ENCODE data around the gene HOXB6.

HOXB6 gene

DNA sequence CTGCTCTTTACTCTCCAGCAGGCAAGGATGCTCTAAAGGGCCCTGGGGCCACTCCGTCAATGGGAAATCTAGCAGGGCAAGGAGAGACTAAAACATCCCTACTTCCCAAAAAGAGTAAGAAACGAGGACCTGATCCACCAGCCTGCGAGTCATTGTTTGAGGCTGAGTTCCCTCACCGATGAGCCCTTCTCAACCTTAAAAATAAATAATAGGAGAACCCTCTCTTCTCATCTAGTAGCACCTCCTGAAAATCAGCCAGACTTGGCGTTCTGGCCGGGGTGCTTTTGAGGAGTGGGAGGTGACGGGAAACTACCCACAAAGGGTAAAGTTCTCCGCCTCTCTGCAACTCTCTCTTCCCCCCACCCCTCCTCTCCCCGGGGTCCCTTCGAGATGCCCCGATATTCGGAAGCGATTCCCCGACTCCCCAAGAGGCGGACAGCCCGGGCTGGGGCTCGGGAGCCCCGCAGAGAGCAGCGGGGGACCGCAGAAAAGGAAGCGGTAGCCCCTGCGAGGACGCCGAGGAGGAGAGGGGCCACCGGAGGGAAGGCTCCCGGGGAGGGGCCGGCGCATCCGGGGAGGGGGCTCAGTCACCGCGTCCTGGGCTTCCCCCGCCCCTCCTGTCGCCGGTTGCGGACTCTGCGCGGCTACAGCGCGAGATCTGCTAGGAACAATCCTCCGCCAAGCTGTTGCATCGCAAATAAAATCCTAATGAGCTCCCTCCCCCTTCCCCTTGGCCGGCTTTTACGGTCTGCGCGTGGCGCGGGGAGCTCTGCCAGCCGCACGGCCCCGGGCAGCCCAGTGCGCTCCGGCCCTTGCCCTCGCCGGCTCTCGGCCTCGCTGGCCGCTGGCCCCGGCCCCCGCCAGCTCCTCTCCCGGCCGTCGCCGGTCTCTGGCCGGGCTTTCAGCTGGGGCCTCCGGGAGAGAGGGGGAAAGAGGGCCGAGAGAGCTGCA is 20.0 kb upstream of the HOXB6 start:
- peak; percentile 31 for DNase-seq (ENCODE audit: low read depth)
- TF ChIP-seq, protein P1, sequence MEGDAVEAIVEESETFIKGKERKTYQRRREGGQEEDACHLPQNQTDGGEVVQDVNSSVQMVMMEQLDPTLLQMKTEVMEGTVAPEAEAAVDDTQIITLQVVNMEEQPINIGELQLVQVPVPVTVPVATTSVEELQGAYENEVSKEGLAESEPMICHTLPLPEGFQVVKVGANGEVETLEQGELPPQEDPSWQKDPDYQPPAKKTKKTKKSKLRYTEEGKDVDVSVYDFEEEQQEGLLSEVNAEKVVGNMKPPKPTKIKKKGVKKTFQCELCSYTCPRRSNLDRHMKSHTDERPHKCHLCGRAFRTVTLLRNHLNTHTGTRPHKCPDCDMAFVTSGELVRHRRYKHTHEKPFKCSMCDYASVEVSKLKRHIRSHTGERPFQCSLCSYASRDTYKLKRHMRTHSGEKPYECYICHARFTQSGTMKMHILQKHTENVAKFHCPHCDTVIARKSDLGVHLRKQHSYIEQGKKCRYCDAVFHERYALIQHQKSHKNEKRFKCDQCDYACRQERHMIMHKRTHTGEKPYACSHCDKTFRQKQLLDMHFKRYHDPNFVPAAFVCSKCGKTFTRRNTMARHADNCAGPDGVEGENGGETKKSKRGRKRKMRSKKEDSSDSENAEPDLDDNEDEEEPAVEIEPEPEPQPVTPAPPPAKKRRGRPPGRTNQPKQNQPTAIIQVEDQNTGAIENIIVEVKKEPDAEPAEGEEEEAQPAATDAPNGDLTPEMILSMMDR (IDR thresholded peaks at IDR 0.05; ENCODE audit: control insufficient read depth, extremely low read depth, insufficient read depth), result 0 out of 2 replicates have a peak, but pooled peaks have one; percentile 2
- H3K4me3 ChIP-seq (ENCODE audit: low read depth, low read length), result peak overlapping the region; percentile 46

DNA sequence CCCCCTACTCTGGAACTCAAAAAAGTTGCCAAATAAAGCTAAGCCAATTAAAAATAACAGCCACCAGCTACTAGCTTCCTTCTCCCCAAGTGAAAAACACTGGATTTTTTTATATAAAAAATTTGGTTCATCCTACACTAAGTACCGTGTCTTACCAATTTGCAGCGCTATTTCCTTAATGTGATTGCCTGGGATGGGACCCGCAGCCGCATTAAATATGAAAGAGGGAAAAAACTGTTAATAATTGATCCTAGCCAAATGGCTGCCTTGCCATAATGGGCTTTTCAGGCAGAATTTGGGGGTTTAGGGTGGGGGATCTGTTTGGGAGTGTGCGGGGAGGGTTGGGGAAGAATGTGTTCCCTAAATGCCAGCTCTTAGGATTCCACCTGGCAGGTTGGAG is 19.3 kb upstream of the HOXB6 start:
- no peak for DNase-seq (ENCODE audit: low read depth)
- TF ChIP-seq, protein P1 (IDR thresholded peaks at IDR 0.05; ENCODE audit: control insufficient read depth, extremely low read depth, insufficient read depth), result no peak
- no peak overlapping the region for H3K4me3 ChIP-seq (ENCODE audit: low read depth, low read length)

DNA sequence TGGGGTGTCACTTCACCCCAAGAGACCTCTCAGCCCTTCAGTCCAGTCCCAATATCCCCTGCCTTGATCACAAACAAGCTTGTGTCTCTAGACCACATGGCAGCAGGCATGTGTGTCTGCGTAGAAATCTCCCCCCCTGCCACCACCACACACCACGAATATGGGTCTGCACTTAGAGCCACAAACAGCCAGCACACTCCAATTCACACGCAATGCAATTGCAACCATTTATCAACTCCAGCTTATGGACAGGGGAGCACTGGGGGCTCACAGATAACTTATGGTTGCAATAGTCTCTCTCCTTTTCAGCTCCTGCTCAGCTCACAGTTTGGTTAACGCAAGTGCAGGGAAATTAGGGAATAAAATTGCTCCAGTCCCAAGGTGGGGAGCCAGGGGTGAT is 18.8 kb upstream of the HOXB6 start:
- TF ChIP-seq, protein P1 (IDR thresholded peaks at IDR 0.05; ENCODE audit: control insufficient read depth, extremely low read depth, insufficient read depth), result no peak
- no peak overlapping the region for H3K4me3 ChIP-seq (ENCODE audit: low read depth, low read length)
- DNase-seq (ENCODE audit: low read depth), result no peak

DNA sequence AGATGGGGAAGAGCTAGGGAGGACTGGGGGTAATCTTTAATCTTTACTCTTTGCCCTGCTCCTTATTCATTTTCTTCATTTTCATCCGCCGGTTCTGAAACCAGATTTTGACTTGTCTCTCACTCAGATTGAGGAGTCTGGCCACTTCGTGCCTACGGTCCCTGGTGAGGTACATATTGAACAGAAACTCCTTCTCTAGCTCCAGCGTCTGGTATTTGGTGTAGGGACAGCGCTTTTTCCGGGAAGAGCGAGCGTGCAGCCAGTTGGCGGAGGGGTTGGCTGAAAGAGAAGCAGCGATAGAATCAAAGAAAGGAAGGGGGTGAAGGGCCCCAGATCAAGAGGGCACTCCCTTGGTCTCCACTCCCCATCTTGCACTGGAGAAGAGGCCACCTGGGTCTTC is 18.1 kb upstream of the HOXB6 start:
- no peak overlapping the region for H3K4me3 ChIP-seq (ENCODE audit: low read depth, low read length)
- TF ChIP-seq, protein P1 (IDR thresholded peaks at IDR 0.05; ENCODE audit: control insufficient read depth, extremely low read depth, insufficient read depth), result no peak
- DNase-seq (ENCODE audit: low read depth), result no peak

- TF ChIP-seq, protein P1 (IDR thresholded peaks at IDR 0.05; ENCODE audit: control insufficient read depth, extremely low read depth, insufficient read depth), result no peak
- no peak overlapping the region for H3K4me3 ChIP-seq (ENCODE audit: low read depth, low read length)
These were observed 16.9 kb upstream of the HOXB6 start for GRCh38 chr17:48621410-48622392.

DNA sequence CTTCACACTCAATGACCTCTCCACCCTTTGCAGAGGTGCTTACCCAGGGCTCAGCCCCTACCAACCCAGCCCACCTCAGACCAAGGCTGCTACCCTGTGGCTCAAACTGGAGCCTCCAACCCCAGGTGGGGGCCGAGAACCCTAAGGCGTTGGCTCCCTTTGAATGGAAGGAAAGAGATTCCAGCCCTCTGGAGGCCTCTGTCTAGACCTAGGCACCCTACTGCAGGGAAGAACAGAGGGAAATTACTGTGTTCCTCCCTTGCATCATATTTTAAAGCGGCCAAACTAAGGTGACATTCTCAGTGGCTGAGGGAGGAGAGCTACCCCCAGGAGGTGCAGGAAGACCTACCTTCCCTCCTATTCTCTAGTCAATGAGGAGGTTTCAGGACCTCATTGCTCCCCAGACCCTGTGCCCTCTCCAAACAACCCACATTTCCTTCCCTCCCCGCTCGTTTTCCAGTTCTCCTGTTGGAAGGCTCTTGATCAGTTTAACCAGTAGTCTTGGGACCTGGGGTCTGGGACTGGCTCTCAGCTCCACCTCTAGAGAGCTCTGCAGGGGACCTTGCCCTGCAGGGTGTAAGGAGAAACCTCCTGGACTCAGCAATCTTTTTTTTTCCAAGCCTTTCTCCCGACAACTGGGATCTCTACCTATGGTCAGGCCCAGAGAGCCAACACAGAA is 15.8 kb upstream of the HOXB6 start:
- TF ChIP-seq, protein P1 (IDR thresholded peaks at IDR 0.05; ENCODE audit: control insufficient read depth, extremely low read depth, insufficient read depth), result no peak
- no peak for DNase-seq (ENCODE audit: low read depth)
- no peak overlapping the region for H3K4me3 ChIP-seq (ENCODE audit: low read depth, low read length)

More at GRCh38 chr17:48621410-48622392, 16.9 kb upstream of the HOXB6 start:
- no peak for DNase-seq (ENCODE audit: low read depth)

All from LNCaP clone FGC (cell line).